ENCODE results near the gene TEPSIN. TPM values are rescaled to one million over a fixed set of nuclear protein-coding genes. Genes with fewer than 3 reads are reported as not detected.

TEPSIN gene, protein sequence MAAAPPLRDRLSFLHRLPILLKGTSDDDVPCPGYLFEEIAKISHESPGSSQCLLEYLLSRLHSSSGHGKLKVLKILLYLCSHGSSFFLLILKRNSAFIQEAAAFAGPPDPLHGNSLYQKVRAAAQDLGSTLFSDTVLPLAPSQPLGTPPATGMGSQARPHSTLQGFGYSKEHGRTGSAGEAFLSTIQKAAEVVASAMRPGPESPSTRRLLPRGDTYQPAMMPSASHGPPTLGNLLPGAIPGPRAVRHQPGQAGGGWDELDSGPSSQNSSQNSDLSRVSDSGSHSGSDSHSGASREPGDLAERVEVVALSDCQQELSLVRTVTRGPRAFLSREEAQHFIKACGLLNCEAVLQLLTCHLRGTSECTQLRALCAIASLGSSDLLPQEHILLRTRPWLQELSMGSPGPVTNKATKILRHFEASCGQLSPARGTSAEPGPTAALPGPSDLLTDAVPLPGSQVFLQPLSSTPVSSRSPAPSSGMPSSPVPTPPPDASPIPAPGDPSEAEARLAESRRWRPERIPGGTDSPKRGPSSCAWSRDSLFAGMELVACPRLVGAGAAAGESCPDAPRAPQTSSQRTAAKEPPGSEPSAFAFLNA
- total RNA-seq, result 10 to 100 TPM; 55.0 to 55.4 TPM

- H3K27me3 Mint-ChIP-seq, result no peaks in the 10 kb centered on the region
- peak within 1 kb of the TSS; percentile 93 for H3K4me3 Mint-ChIP-seq
- no peaks in the 10 kb centered on the region for H3K9me3 Mint-ChIP-seq
- peak within 1 kb of the TSS; percentile 91 for H3K27ac Mint-ChIP-seq
- ChIA-PET POLR2A (interaction anchor here (0.7 to 2.6 kb wide), 22 partner anchors 9 to 464 kb away, joined by 3 to 18 read pairs (median 4); partner anchors contain the start of genes ACTG1, CEP131, MRPL12 and SLC38A10), CTCF (interaction anchor here (0.8 to 1.5 kb wide), 8 partner anchors 9 to 246 kb away, joined by 3 to 6 read pairs (median 3); partner anchors contain the start of gene CEP131)
- peak; percentile 97 for DNase-seq
- peaks cover 13% of the 10 kb centered on the region for H3K36me3 Mint-ChIP-seq (ENCODE audit: low read depth)
- peaks cover 41% of the 10 kb centered on the region for H3K4me1 Mint-ChIP-seq
These were observed at the start of gene TEPSIN, which contains the start of gene NDUFAF8 for GRCh38 chr17:81238815-81239713. Gene TEPSIN, minus strand, starts transcription at chr17:81239055. Its CDS starts 22 bp downstream, at chr17:81239033. Gene NDUFAF8, plus strand, starts transcription at chr17:81239318. Its CDS starts 46 bp downstream, at chr17:81239364.

- Mint-ChIP-seq H3K36me3 (ENCODE audit: low read depth) (peaks cover 61% of the 10 kb centered on the region), H3K9me3 (no peaks in the 10 kb centered on the region), H3K27ac (peak overlapping the region; percentile 83), H3K4me3 (no peak overlapping the region), H3K4me1 (peaks cover 71% of the 10 kb centered on the region), H3K27me3 (no peaks in the 10 kb centered on the region)
- no peak for DNase-seq
- ChIA-PET CTCF (interaction anchor here (0.6 kb wide), 1 partner anchor 214 kb away, joined by 4 read pairs; no protein-coding TSS in a partner anchor), POLR2A (interaction anchor here (1.4 to 1.9 kb wide), 2 partner anchors 48 to 197 kb away, joined by 4 to 5 read pairs; partner anchors contain the start of genes NDUFAF8 and TEPSIN)
These were observed 49.0 kb upstream of the TEPSIN start for GRCh38 chr17:81287741-81288430.

- DNase-seq, result no peak
- peaks cover 57% of the 10 kb centered on the region for H3K36me3 Mint-ChIP-seq (ENCODE audit: low read depth)
- POLR2A ChIA-PET, result interaction anchor here (1.4 to 3.9 kb wide), 3 partner anchors 9 to 197 kb away, joined by 4 to 41 read pairs (median 5); partner anchors contain the start of genes NDUFAF8, SLC38A10 and TEPSIN
- H3K4me1 Mint-ChIP-seq, result peaks cover 66% of the 10 kb centered on the region
- peak overlapping the region; percentile 83 for H3K27ac Mint-ChIP-seq
- H3K9me3 Mint-ChIP-seq, result no peaks in the 10 kb centered on the region
- no peaks in the 10 kb centered on the region for H3K27me3 Mint-ChIP-seq
- no peak overlapping the region for H3K4me3 Mint-ChIP-seq
- CTCF ChIA-PET, result interaction anchor here (0.6 kb wide), 1 partner anchor 215 kb away, joined by 4 read pairs; no protein-coding TSS in a partner anchor
These were observed 48.3 kb upstream of the TEPSIN start for GRCh38 chr17:81287152-81287551.

GRCh38 chr17:81286491-81287145 is 47.8 kb upstream of the TEPSIN start:
- Mint-ChIP-seq H3K27me3 (no peaks in the 10 kb centered on the region), H3K36me3 (ENCODE audit: low read depth) (peaks cover 55% of the 10 kb centered on the region), H3K4me3 (peak overlapping the region; percentile 80), H3K4me1 (peaks cover 64% of the 10 kb centered on the region), H3K9me3 (no peaks in the 10 kb centered on the region), H3K27ac (peak overlapping the region; percentile 83)
- POLR2A ChIA-PET, result interaction anchor here (1.4 to 3.9 kb wide), 3 partner anchors 9 to 198 kb away, joined by 4 to 41 read pairs (median 5); partner anchors contain the start of genes NDUFAF8, SLC38A10 and TEPSIN
- CTCF ChIA-PET, result interaction anchor here (2.5 kb wide), 1 partner anchor 9 kb away, joined by 14 read pairs; the partner anchor contains the start of gene SLC38A10
- DNase-seq, result no peak

DNA sequence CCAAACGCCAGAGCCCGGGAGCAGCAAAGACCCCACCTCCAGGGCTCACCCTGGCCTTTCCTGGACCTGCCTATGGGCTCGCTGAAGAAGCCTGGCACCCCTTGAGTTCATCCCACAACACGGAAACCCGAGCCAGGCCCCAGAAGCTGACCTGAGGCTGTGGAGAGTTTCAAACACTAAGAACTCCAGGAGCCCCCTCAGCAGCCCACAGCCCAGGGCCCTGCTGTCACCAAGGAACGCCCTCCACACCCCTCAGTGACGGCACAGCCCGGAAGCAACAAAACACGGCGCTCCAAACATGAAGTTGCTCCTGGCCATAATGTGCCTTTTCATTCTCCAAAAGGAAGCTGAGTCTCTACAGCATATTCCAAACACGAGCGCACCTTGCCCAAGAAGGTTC is 47.0 kb upstream of the TEPSIN start:
- CTCF ChIA-PET, result interaction anchor here (2.5 kb wide), 1 partner anchor 10 kb away, joined by 14 read pairs; the partner anchor contains the start of gene SLC38A10
- Mint-ChIP-seq H3K36me3 (ENCODE audit: low read depth) (peaks cover 51% of the 10 kb centered on the region), H3K27ac (peak overlapping the region; percentile 83), H3K4me1 (peaks cover 57% of the 10 kb centered on the region), H3K9me3 (no peaks in the 10 kb centered on the region), H3K4me3 (peak overlapping the region; percentile 80), H3K27me3 (no peaks in the 10 kb centered on the region)
- DNase-seq, result no peak
- POLR2A ChIA-PET, result interaction anchor here (1.5 to 3.9 kb wide), 2 partner anchors 10 to 47 kb away, joined by 6 to 41 read pairs; partner anchors contain the start of genes NDUFAF8, SLC38A10 and TEPSIN

DNA sequence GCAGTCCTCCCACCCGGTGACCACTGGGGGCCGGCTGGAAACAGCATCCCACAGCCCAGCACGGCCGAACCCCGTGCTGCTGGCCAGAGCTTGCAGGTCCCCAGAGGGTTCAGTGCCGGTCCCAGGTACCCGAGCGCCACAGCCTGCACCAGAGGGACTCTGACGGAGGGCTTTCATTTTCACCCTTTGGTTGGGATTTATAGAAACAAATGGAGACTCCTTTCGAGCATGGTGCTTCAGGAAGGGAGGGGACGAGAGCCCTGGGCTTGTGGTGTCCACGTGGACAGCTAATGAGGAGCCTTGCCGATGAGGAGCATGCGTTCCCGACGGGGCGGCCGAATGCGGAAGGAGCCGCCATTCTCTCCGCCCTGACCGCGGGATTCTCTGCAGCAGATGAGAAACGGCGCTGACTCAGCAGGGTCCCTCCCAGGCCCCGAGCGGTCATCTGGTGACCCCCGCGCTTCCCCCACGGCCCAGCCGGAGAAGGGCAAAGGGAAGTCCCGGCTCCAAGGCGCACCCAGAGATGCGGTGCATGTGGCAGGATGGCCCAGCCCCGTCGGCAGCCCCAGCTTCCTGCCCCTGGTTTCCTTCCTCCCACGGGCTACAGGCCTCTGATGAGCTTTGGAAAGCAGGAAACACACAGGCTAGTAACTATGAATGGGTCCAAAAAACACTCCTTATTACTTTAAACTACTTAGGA is 46.5 kb upstream of the TEPSIN start:
- peak overlapping the region; percentile 83 for H3K27ac Mint-ChIP-seq
- peak overlapping the region; percentile 80 for H3K4me3 Mint-ChIP-seq
- ChIA-PET POLR2A (interaction anchor here (0.7 to 3.9 kb wide), 4 partner anchors 8 to 46 kb away, joined by 3 to 41 read pairs (median 5); partner anchors contain the start of genes NDUFAF8, SLC38A10 and TEPSIN), CTCF (interaction anchor here (2.5 kb wide), 1 partner anchor 10 kb away, joined by 14 read pairs; the partner anchor contains the start of gene SLC38A10)
- H3K27me3 Mint-ChIP-seq, result no peaks in the 10 kb centered on the region
- peaks cover 52% of the 10 kb centered on the region for H3K36me3 Mint-ChIP-seq (ENCODE audit: low read depth)
- peaks cover 55% of the 10 kb centered on the region for H3K4me1 Mint-ChIP-seq
- DNase-seq, result peak; percentile 75
- H3K9me3 Mint-ChIP-seq, result no peaks in the 10 kb centered on the region

- H3K4me1 Mint-ChIP-seq, result peaks cover 39% of the 10 kb centered on the region
- no peaks in the 10 kb centered on the region for H3K9me3 Mint-ChIP-seq
- H3K36me3 Mint-ChIP-seq (ENCODE audit: low read depth), result peaks cover 50% of the 10 kb centered on the region
- no peak for DNase-seq
- no peak overlapping the region for H3K4me3 Mint-ChIP-seq
- ChIA-PET CTCF (interaction anchor here (1.2 to 1.3 kb wide), 2 partner anchors 29 to 202 kb away, joined by 3 to 5 read pairs; no protein-coding TSS in a partner anchor), POLR2A (no interaction called here)
- H3K27ac Mint-ChIP-seq, result no peak overlapping the region
- H3K27me3 Mint-ChIP-seq, result no peaks in the 10 kb centered on the region
These were observed 44.0 kb upstream of the TEPSIN start for GRCh38 chr17:81282876-81283275.

DNA sequence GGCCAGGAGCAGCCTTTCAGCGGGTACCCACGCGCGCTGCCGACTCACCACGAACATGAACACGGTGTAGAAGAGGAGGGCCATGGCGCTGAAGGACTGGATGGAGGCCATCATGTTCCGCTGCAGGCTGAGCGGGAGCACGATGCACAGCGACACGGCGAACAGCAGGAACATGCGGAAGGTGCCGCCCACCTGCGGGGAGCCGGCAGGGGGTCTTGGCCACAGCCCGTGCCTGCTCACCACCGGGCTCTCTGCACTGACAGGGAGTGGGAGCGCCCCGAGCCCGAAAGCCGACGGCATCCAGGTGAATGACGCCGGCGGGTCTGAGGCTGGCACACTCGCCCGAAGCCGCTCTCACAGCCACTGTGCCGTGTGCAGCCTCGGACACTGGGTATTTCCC is 43.3 kb upstream of the TEPSIN start:
- CTCF ChIA-PET, result interaction anchor here (1.2 kb wide), 1 partner anchor 10 kb away, joined by 3 read pairs; no protein-coding TSS in a partner anchor
- Mint-ChIP-seq H3K9me3 (no peaks in the 10 kb centered on the region), H3K4me1 (peaks cover 32% of the 10 kb centered on the region), H3K27ac (no peak overlapping the region), H3K4me3 (no peak overlapping the region), H3K27me3 (no peaks in the 10 kb centered on the region), H3K36me3 (ENCODE audit: low read depth) (peaks cover 49% of the 10 kb centered on the region)
- no peak for DNase-seq
- POLR2A ChIA-PET, result no interaction called here

GRCh38 chr17:81280571-81280970 is 41.7 kb upstream of the TEPSIN start:
- H3K4me1 Mint-ChIP-seq, result peaks cover 16% of the 10 kb centered on the region
- CTCF ChIA-PET, result interaction anchor here (1.6 kb wide), 1 partner anchor 204 kb away, joined by 4 read pairs; no protein-coding TSS in a partner anchor
- H3K27me3 Mint-ChIP-seq, result no peaks in the 10 kb centered on the region
- H3K27ac Mint-ChIP-seq, result no peak overlapping the region
- peaks cover 52% of the 10 kb centered on the region for H3K36me3 Mint-ChIP-seq (ENCODE audit: low read depth)
- H3K4me3 Mint-ChIP-seq, result no peak overlapping the region
- H3K9me3 Mint-ChIP-seq, result no peaks in the 10 kb centered on the region
- DNase-seq, result no peak
- POLR2A ChIA-PET, result interaction anchor here (1.0 kb wide), 2 partner anchors 11 to 42 kb away, joined by 3 read pairs; partner anchors contain the start of gene TEPSIN

All from activated CD4-positive, alpha-beta memory T cell treated with anti-CD3 and anti-CD28 coated beads, Interleukin-2, amount 10 ng/mL, durations not matched to agents 7 days and 5 days (primary cell).